Endothelial cell of umbilical vein (primary cell): ENCODE measurements around the gene MLF2.

ENCODE experiments used
- CTCF ChIP-seq, 2 donors: IDR thresholded peaks; 1 replicate in 1 of 2; 2 replicates in 1 of 2; pipeline ENCODE4 v1.5.1; 2011; ENCODE audit warnings: low read length in 2 of 2, mild to moderate bottlenecking in 2 of 2, moderate library complexity in 2 of 2, control low read depth in 1 of 2, inconsistent platforms in 1 of 2, low read depth in 1 of 2; ENCODE audit not compliant: insufficient read depth in 1 of 2; ENCODE audit errors: extremely low read depth in 1 of 2
- EZH2 ChIP-seq: IDR thresholded peaks from 2 replicates; pipeline ENCODE4 v1.6.1; 2012; ENCODE audit warnings: borderline replicate concordance, low read depth, mild to moderate bottlenecking, moderate library complexity, low read length, inconsistent platforms; ENCODE audit not compliant: severe bottlenecking
- JUN ChIP-seq: IDR thresholded peaks from 2 replicates; pipeline ENCODE4 v1.6.1; 2011; ENCODE audit warnings: borderline replicate concordance, low read depth; ENCODE audit not compliant: insufficient read length, insufficient read depth
- MYC ChIP-seq: IDR thresholded peaks from one replicate; pipeline ENCODE4 v1.6.1; 2011; ENCODE audit warnings: mild to moderate bottlenecking, low read depth, low read length
- POLR2A ChIP-seq: IDR thresholded peaks from 2 replicates; pipeline ENCODE4 v1.6.1; 2012; ENCODE audit warnings: low read depth, mild to moderate bottlenecking, control low read depth, low read length
- POLR2AphosphoS5 ChIP-seq: IDR thresholded peaks from 2 replicates; pipeline ENCODE4 v1.6.1; 2012; ENCODE audit warnings: low read depth, mild to moderate bottlenecking, control low read depth, low read length, moderate library complexity; ENCODE audit not compliant: insufficient read depth

GRCh38 chr12:6757028-6757690 lies 4.2 kb upstream of the MLF2 start:
- TF ChIP-seq CTCF (IDR thresholded peaks at IDR 0.05; ENCODE audit: extremely low read depth in 1 of 2, insufficient read depth in 1 of 2, low read depth in 1 of 2, low read length in 2 of 2) = no peak
- TF ChIP-seq JUN = no peak
- no peak for TF ChIP-seq POLR2AphosphoS5
- no peak for TF ChIP-seq POLR2A
- no peak for TF ChIP-seq EZH2
- no peak for TF ChIP-seq MYC
